HCT116 (cell line): ENCODE measurements around the gene FNDC5. TPM values are rescaled to one million over a fixed set of nuclear protein-coding genes. Genes with fewer than 3 reads are reported as not detected.
A peak's percentile ranks its signal among the peaks of the same experiment; 100 is the strongest.

ENCODE experiments used
- ATAC-seq: fragments of 200-7000 bp; cut with Tn5 transposase; 2 replicates; pipeline ENCODE4 v1.9.1; 2020; ENCODE audit warnings: mild to moderate bottlenecking, moderate library complexity
- BruUV-seq: library from RNA; stranded (reverse); fragments of 400-500 nt; replicated peaks from 2 replicates; lab custom pipeline; 2021; lab: Mats Ljungman, UMichigan
- CTCF ChIA-PET: fragments of 300-600 bp; sonication (Branson Sonifier 250); formaldehyde crosslinking; loops from one replicate; lab custom pipeline; 2021; ENCODE audit warnings: antibody characterized with exemption; lab: Charles Lee
- POLR2A ChIA-PET: fragments of 300-600, 350-600 bp; sonication (Branson Sonifier 250); formaldehyde crosslinking; loops from one replicate; lab custom pipeline; 2021; ENCODE audit warnings: antibody characterized with exemption; lab: Charles Lee
- RAD21 ChIA-PET, 2 experiments: fragments of 300-600 bp; sonication (Branson Sonifier 250); formaldehyde crosslinking; loops; one replicate each; lab custom pipeline; 2023; ENCODE audit warnings: low total read pairs in 2 of 2; ENCODE audit not compliant: uncharacterized antibody in 2 of 2, unreplicated experiment in 2 of 2, low non-redundant PET in 1 of 2; lab: Charles Lee
- DNase-seq: peaks from one replicate; pipeline ENCODE4 v3.0.0-alpha.2; 2010; ENCODE audit warnings: low read depth, low spot score
- H2AFZ ChIP-seq: fragments of 200-600 bp; shearing (Covaris generic), sonication (generic); 2 replicates; pipeline ENCODE4 v1.6.1; 2017; ENCODE audit warnings: low read depth, mixed run types, mixed read lengths, antibody characterized with exemption, low read length; ENCODE audit not compliant: poor library complexity, severe bottlenecking
- H3K27ac ChIP-seq: 2 replicates; pipeline ENCODE4 v1.5.1; 2012; ENCODE audit warnings: low read depth, low read length
- H3K27me3 ChIP-seq: fragments of 200-600 bp; sonication (generic); 2 replicates; pipeline ENCODE4 v1.6.1; 2016; ENCODE audit warnings: mixed run types, low read length, mixed read lengths; ENCODE audit not compliant: insufficient read depth
- H3K36me3 ChIP-seq, 2 experiments: fragments of 200-500 bp in 1 of 2; fragments of 200-600 bp in 1 of 2; sonication (Bioruptor generic) in 1 of 2; sonication (generic) in 1 of 2; 2 replicates each; pipeline versions ENCODE4 v1.5.1 to v1.6.1; 2014 to 2016; ENCODE audit warnings: low read length in 2 of 2, inconsistent platforms in 1 of 2, mixed read lengths in 1 of 2, mixed run types in 1 of 2; ENCODE audit not compliant: insufficient read depth in 2 of 2, control insufficient read depth in 1 of 2
- H3K4me1 ChIP-seq, 2 experiments: fragments of 200-600 bp in 1 of 2; sonication (generic) in 1 of 2; 2 replicates each; pipeline versions ENCODE4 v1.5.1 to v1.6.1; 2012 to 2017; ENCODE audit warnings: low read length in 2 of 2, inconsistent platforms in 1 of 2, mild to moderate bottlenecking in 1 of 2, mixed read lengths in 1 of 2, mixed run types in 1 of 2, moderate library complexity in 1 of 2; ENCODE audit not compliant: insufficient read depth in 2 of 2, control insufficient read depth in 1 of 2
- H3K4me2 ChIP-seq: fragments of 200-600 bp; sonication (generic); 2 replicates; pipeline ENCODE4 v1.6.1; 2017; ENCODE audit warnings: mixed run types, low read length, mixed read lengths
- H3K4me3 ChIP-seq, 2 experiments: fragments of 200-600 bp in 1 of 2; sonication (generic) in 1 of 2; replicated peaks in 1 of 2; 2 replicates each; pipeline ENCODE4 v1.5.1; 2011 to 2016; ENCODE audit warnings: low read length in 2 of 2, control low read depth in 1 of 2, low read depth in 1 of 2, mild to moderate bottlenecking in 1 of 2, mixed read lengths in 1 of 2, mixed run types in 1 of 2
- H3K79me2 ChIP-seq: fragments of 200-600 bp; sonication (generic); 2 replicates; pipeline ENCODE4 v1.6.1; 2017; ENCODE audit warnings: mild to moderate bottlenecking, mixed run types, low read length, moderate library complexity, mixed read lengths; ENCODE audit not compliant: insufficient read depth
- H3K9ac ChIP-seq: fragments of 200-600 bp; sonication (generic); 2 replicates; pipeline ENCODE4 v1.6.1; 2016; ENCODE audit warnings: low read length, mixed read lengths
- H3K9me2 ChIP-seq: fragments of 200-600 bp; sonication (generic), shearing (Covaris generic); 2 replicates; pipeline ENCODE4 v1.6.1; 2017; ENCODE audit warnings: mixed run types, mild to moderate bottlenecking, moderate library complexity; ENCODE audit not compliant: insufficient read depth
- H3K9me3 ChIP-seq, 2 experiments: fragments of 200-500 bp in 1 of 2; fragments of 200-600 bp in 1 of 2; sonication (Bioruptor generic) in 1 of 2; sonication (generic) in 1 of 2; 2 replicates each; pipeline ENCODE4 v1.6.1; 2014 to 2017; ENCODE audit warnings: low read length in 2 of 2, mixed read lengths in 2 of 2, inconsistent platforms in 1 of 2, low read depth in 1 of 2, mild to moderate bottlenecking in 1 of 2, mixed run types in 1 of 2, moderate library complexity in 1 of 2; ENCODE audit not compliant: control insufficient read depth in 1 of 2, insufficient read depth in 1 of 2
- H4K20me1 ChIP-seq: fragments of 200-600 bp; sonication (generic), shearing (Covaris generic); 2 replicates; pipeline ENCODE4 v1.6.1; 2017; ENCODE audit warnings: mixed run types, mild to moderate bottlenecking, moderate library complexity; ENCODE audit not compliant: insufficient read depth
- CEBPB ChIP-seq: IDR thresholded peaks from 2 replicates; pipeline ENCODE4 v1.6.1; 2012; ENCODE audit warnings: low read depth
- CTCF ChIP-seq, 3 experiments: fragments of 200-600 bp in 1 of 3; sonication (generic) in 1 of 3; IDR thresholded peaks in 2 of 3; conservative IDR thresholded peaks in 1 of 3; 2 replicates each; pipeline ENCODE4 v1.5.1; 2012 to 2017; ENCODE audit warnings: low read depth in 2 of 3, low read length in 2 of 3, antibody characterized with exemption in 1 of 3, borderline replicate concordance in 1 of 3, control low read depth in 1 of 3, mild to moderate bottlenecking in 1 of 3, mixed read lengths in 1 of 3, mixed run types in 1 of 3, moderate library complexity in 1 of 3; ENCODE audit not compliant: insufficient read depth in 1 of 3
- EGR1 ChIP-seq: IDR thresholded peaks from 2 replicates; pipeline ENCODE4 v1.6.1; 2012; ENCODE audit warnings: low read depth
- EZH2 ChIP-seq: fragments of 200-600 bp; sonication (generic); IDR thresholded peaks from 2 replicates; pipeline ENCODE4 v1.6.1; 2017; ENCODE audit warnings: antibody characterized with exemption, mixed run types
- EZH2phosphoT487 ChIP-seq: fragments of 200-600 bp; IDR thresholded peaks from 2 replicates; pipeline ENCODE4 v1.6.1; 2018; ENCODE audit warnings: antibody characterized with exemption, borderline replicate concordance
- JUND ChIP-seq: IDR thresholded peaks from 2 replicates; pipeline ENCODE4 v1.6.1; 2012
- MAX ChIP-seq: IDR thresholded peaks from 2 replicates; pipeline ENCODE4 v1.6.1; 2012
- POLR2A ChIP-seq: IDR thresholded peaks from 2 replicates; pipeline ENCODE4 v1.7.0; 2011; ENCODE audit warnings: borderline replicate concordance; ENCODE audit not compliant: insufficient read depth, insufficient read length; ENCODE audit errors: extremely low read depth
- POLR2AphosphoS5 ChIP-seq: IDR thresholded peaks from 2 replicates; pipeline ENCODE4 v1.6.1; 2011; ENCODE audit warnings: mild to moderate bottlenecking, low read depth, low read length, moderate library complexity
- REST ChIP-seq: IDR thresholded peaks from 2 replicates; pipeline ENCODE4 v1.6.1; 2012; ENCODE audit warnings: low read depth
- SIN3A ChIP-seq: IDR thresholded peaks from 2 replicates; pipeline ENCODE4 v1.6.1; 2012; ENCODE audit warnings: low read depth
- SRF ChIP-seq: IDR thresholded peaks from 2 replicates; pipeline ENCODE4 v1.6.1; 2012; ENCODE audit warnings: low read depth
- TCF7L2 ChIP-seq: IDR thresholded peaks from 2 replicates; pipeline ENCODE4 v1.7.0; 2011; ENCODE audit warnings: borderline replicate concordance, inconsistent platforms; ENCODE audit not compliant: insufficient read depth, insufficient read length; ENCODE audit errors: extremely low read depth
- YY1 ChIP-seq: IDR thresholded peaks from 2 replicates; pipeline ENCODE4 v1.6.1; 2011; ENCODE audit warnings: low read length, low read depth, moderate library complexity, mild to moderate bottlenecking; ENCODE audit not compliant: insufficient replicate concordance; ENCODE audit errors: extremely low read depth
- ZFX ChIP-seq: fragments of 450-650 bp; IDR thresholded peaks from 2 replicates; pipeline ENCODE4 v1.6.1; 2017
- ZNF274 ChIP-seq: fragments of 200-500 bp; sonication (Bioruptor generic); IDR thresholded peaks from 2 replicates; pipeline ENCODE4 v1.6.1; 2014; ENCODE audit warnings: mild to moderate bottlenecking, low read depth, low read length, inconsistent platforms
- intact Hi-C: fragments of 100-400 bp; cut with micrococcal nuclease; formaldehyde crosslinking; loops from 2 replicates; pipeline ENCODE4 v1.10.0; 2022
- total RNA-seq: library from RNA; stranded (reverse); gene quantifications from one replicate; pipeline ENCODE4 v1.2.1, GENCODE V29; 2021; ENCODE audit not compliant: unreplicated experiment
- TF ChIP-seq, protein P1 (sequence below): IDR thresholded peaks from 2 replicates; pipeline ENCODE4 v1.6.1; 2012
- TF ChIP-seq, protein P2 (sequence below): IDR thresholded peaks from 2 replicates; pipeline ENCODE4 v1.6.1; 2011; ENCODE audit warnings: mild to moderate bottlenecking, low read length, moderate library complexity; ENCODE audit not compliant: insufficient replicate concordance; ENCODE audit errors: extremely low read depth

Gene FNDC5
- total RNA-seq, 1 experiment from 2014 or later: not detected

DNA sequence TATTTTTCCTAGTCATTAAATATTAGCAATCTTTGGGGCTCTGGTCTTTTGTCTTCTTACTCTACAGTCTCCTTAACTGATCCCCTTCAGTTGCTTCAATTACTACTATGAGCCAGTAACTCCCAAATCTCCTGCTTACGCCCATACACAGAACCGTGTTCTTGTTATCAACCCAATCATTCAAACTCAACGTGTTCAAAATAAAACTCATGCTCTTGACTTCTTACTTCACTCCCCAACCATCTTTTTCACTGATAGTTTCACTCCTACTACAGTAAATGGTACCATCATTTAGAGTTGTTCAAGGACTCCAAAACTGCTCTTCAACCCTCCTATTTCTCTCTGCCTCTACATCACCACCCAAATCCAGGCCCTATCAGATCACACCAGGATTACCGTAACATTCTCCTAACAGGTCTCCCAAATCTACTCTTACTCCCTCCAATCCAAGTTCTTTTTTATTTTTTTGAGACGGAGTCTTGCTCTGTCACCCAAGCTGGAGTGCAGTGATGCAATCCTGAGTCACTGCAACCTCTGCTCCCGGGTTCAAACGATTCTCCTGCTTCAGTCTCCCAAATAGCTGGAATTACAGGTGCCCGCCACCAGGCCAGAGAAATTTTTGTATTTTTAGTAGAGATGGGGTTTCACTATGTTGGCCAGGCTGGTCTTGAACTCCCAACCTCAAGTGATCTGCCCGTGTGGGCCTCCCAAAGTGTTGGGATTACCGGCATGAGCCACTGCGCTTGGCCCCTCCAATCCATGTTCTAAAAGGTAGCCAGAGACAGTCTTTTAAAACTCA is 56.6 kb downstream of the FNDC5 start:
- H2AFZ ChIP-seq: no peak overlapping the region
- peak overlapping the region; percentile 3; the same call in 1 of the 2 replicates for H3K27ac ChIP-seq
- H3K4me2 ChIP-seq: peak overlapping the region; percentile 71
- H3K27me3 ChIP-seq: no peaks in the 10 kb centered on the region
- peaks cover 17 to 30% of the 10 kb centered on the region in 2 experiments for H3K4me1 ChIP-seq
- peak overlapping the region; percentile 38 for H3K9ac ChIP-seq
- H3K79me2 ChIP-seq: peaks cover 91% of the 10 kb centered on the region
- no TSS peak for BruUV-seq
- intact Hi-C loops: no loop called here
- peak; percentile 64 for DNase-seq
- peak overlapping the region; percentile 22 to 98 for H3K4me3 ChIP-seq
- RAD21 ChIA-PET: no interaction called here
- H3K36me3 ChIP-seq: peaks cover 14 to 31% of the 10 kb centered on the region in 2 experiments; a peak in 3 of 4 replicates
- no peak for ATAC-seq
- H3K9me3 ChIP-seq: no peaks in the 10 kb centered on the region
- POLR2A ChIA-PET: no interaction called here
- H4K20me1 ChIP-seq: peaks cover 10% of the 10 kb centered on the region; the same call in 1 of the 2 replicates
- no peaks in the 10 kb centered on the region for H3K9me2 ChIP-seq
- CTCF ChIA-PET: no interaction called here
- TF ChIP-seq, protein P1, sequence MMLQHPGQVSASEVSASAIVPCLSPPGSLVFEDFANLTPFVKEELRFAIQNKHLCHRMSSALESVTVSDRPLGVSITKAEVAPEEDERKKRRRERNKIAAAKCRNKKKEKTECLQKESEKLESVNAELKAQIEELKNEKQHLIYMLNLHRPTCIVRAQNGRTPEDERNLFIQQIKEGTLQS: peak; percentile 82; the same call in 1 of the 2 replicates
- TF ChIP-seq MAX (no peak; the same call in 1 of the 2 replicates), POLR2AphosphoS5 (peak; percentile 20; the same call in 1 of the 2 replicates), ZFX (no peak), SIN3A (no peak), JUND (peak; percentile 78), EZH2phosphoT487 (no peak), CTCF (IDR thresholded peaks at IDR 0.05 in 2 of 3, conservative IDR thresholded peaks at IDR 0.05 in 1 of 3; ENCODE audit: borderline replicate concordance in 1 of 3, insufficient read depth in 1 of 3, low read depth in 2 of 3, low read length in 2 of 3) (no peak), CEBPB (peak; percentile 90), EGR1 (no peak), EZH2 (no peak), SRF (no peak), ZNF274 (no peak), TCF7L2 (no peak), YY1 (no peak), REST (no peak), POLR2A (no peak)
- TF ChIP-seq, protein P2, sequence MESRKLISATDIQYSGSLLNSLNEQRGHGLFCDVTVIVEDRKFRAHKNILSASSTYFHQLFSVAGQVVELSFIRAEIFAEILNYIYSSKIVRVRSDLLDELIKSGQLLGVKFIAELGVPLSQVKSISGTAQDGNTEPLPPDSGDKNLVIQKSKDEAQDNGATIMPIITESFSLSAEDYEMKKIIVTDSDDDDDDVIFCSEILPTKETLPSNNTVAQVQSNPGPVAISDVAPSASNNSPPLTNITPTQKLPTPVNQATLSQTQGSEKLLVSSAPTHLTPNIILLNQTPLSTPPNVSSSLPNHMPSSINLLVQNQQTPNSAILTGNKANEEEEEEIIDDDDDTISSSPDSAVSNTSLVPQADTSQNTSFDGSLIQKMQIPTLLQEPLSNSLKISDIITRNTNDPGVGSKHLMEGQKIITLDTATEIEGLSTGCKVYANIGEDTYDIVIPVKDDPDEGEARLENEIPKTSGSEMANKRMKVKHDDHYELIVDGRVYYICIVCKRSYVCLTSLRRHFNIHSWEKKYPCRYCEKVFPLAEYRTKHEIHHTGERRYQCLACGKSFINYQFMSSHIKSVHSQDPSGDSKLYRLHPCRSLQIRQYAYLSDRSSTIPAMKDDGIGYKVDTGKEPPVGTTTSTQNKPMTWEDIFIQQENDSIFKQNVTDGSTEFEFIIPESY: no peak
